Thyroid gland (tissue), 4 donors: ENCODE measurements around the gene IFT81. TPM values are rescaled to one million over a fixed set of nuclear protein-coding genes. Genes with fewer than 3 reads are reported as not detected.

Experiments
- DNase-seq, 2 donors: peaks; one replicate each; pipeline ENCODE4 v3.0.0-alpha.2; 2019
- H3K27ac ChIP-seq, 3 donors: fragments of 200-600 bp; sonication (generic); 1 replicate in 2 of 3; 2 replicates in 1 of 3; pipeline ENCODE4 v1.5.1; 2016 to 2019; ENCODE audit warnings: mild to moderate bottlenecking in 1 of 3, moderate library complexity in 1 of 3
- H3K27me3 ChIP-seq: fragments of 200-600 bp; sonication (generic); one replicate; pipeline ENCODE4 v1.5.1; 2019
- H3K36me3 ChIP-seq, 2 donors: fragments of 200-600 bp; sonication (generic); one replicate each; pipeline ENCODE4 v1.5.1; 2016 to 2019
- H3K4me1 ChIP-seq, 2 donors: fragments of 200-600 bp; sonication (generic); one replicate each; pipeline ENCODE4 v1.5.1; 2017 to 2019
- H3K4me3 ChIP-seq, 3 donors: fragments of 200-600 bp; sonication (generic); replicated peaks in 1 of 3; 1 replicate in 2 of 3; 2 replicates in 1 of 3; pipeline ENCODE4 v1.5.1; 2016; ENCODE audit warnings: mild to moderate bottlenecking in 1 of 3
- H3K9me3 ChIP-seq: fragments of 200-600 bp; sonication (generic); one replicate; pipeline ENCODE4 v1.5.1; 2017
- POLR2A ChIP-seq, 2 donors: fragments of 450-650 bp; IDR thresholded peaks; one replicate each; pipeline ENCODE4 v1.6.1; 2017; ENCODE audit warnings: antibody characterized with exemption in 2 of 2, mild to moderate bottlenecking in 2 of 2, moderate library complexity in 1 of 2
- WGBS, 2 donors: methylation state at CpG; one replicate each; pipeline ENCODE4 v1.1.5; 2017; 5-methylcytosine and 5-hydroxymethylcytosine counted together
- intact Hi-C: fragments of 100-400 bp; cut with DNase I; formaldehyde crosslinking; loops from one replicate; pipeline ENCODE4 v1.15.1; 2023
- total RNA-seq, 4 donors: library from RNA; depleted of rRNA; stranded (reverse); fragments of >200 nt; gene quantifications; one replicate each; pipeline ENCODE4 v1.2.3, GENCODE V29; 2016
- TF ChIP-seq, protein P1 (sequence below), 6 experiments: fragments of 200-600 bp in 3 of 6; fragments of 450-650 bp in 3 of 6; sonication (generic) in 3 of 6; IDR thresholded peaks; one replicate each; pipeline ENCODE4 v1.5.1; 2016 to 2019; ENCODE audit warnings: antibody characterized with exemption in 6 of 6, mild to moderate bottlenecking in 2 of 6, inconsistent platforms in 1 of 6, moderate library complexity in 1 of 6

IFT81 gene
- total RNA-seq, 4 donors from 2014 or later, result 21.6 to 36.0 (median 29.5) TPM

DNA sequence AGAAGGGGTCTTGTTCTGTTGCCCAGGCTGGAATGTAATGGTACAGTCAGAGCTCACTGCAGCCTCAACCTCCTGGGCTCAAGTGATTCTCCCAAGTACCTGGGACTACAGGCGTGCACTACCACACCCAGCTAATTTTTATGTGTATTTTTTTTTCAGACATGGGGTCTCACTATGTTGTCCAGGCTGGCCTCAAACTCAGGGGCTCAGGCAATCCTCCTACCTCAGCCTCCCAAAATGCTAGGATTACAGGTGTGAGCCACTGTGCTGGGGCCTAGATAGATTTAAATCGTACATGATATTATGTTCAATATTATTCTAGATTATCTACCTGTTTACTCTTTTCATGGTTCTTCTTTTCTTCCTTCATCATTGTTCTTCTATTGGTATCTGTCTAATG lies 61.5 kb downstream of the IFT81 start:
- Histone ChIP-seq H3K27ac (no peak overlapping the region), H3K4me3 (no peak overlapping the region), H3K36me3 (peaks cover 0 to 11% of the 10 kb centered on the region in 2 donors), H3K27me3 (no peaks in the 10 kb centered on the region), H3K4me1 (no peaks in the 10 kb centered on the region), H3K9me3 (no peaks in the 10 kb centered on the region)
- intact Hi-C loops, result no loop called here
- no peak for DNase-seq
- 95 to 98% methylated on average over 2 of the region's 2 CpGs for WGBS, 2 donors
- TF ChIP-seq, protein P1, sequence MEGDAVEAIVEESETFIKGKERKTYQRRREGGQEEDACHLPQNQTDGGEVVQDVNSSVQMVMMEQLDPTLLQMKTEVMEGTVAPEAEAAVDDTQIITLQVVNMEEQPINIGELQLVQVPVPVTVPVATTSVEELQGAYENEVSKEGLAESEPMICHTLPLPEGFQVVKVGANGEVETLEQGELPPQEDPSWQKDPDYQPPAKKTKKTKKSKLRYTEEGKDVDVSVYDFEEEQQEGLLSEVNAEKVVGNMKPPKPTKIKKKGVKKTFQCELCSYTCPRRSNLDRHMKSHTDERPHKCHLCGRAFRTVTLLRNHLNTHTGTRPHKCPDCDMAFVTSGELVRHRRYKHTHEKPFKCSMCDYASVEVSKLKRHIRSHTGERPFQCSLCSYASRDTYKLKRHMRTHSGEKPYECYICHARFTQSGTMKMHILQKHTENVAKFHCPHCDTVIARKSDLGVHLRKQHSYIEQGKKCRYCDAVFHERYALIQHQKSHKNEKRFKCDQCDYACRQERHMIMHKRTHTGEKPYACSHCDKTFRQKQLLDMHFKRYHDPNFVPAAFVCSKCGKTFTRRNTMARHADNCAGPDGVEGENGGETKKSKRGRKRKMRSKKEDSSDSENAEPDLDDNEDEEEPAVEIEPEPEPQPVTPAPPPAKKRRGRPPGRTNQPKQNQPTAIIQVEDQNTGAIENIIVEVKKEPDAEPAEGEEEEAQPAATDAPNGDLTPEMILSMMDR (IDR thresholded peaks at IDR 0.05), result no peak
- TF ChIP-seq POLR2A (IDR thresholded peaks at IDR 0.05), result no peak

DNA sequence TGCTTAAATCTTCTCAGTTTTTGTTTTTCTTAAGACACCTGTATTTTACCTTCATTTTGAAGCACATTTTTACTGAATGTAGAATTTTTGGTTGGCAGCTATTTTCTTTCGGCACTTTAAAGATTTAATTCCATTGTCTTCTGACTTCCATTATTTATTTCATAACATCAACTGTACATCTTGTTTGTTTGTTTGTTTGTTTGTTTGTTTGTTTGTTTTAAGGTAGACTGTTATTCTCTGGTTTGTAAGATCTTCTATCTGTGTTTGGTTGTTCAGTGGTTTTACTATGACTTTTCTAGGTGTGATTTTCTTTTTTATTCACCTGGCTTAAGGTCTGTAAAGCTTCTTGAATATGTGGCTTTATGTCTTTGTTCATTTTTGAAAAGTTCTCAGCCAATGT lies 61.9 kb downstream of the IFT81 start:
- no peak for TF ChIP-seq POLR2A (IDR thresholded peaks at IDR 0.05)
- TF ChIP-seq, protein P1 (IDR thresholded peaks at IDR 0.05), result no peak
- Histone ChIP-seq H3K4me3 (no peak overlapping the region), H3K9me3 (no peaks in the 10 kb centered on the region), H3K27me3 (no peaks in the 10 kb centered on the region), H3K27ac (no peak overlapping the region), H3K36me3 (peaks cover 2 to 11% of the 10 kb centered on the region in 2 donors), H3K4me1 (no peaks in the 10 kb centered on the region)
- no peak for DNase-seq
- WGBS, 2 donors, result 100% methylated on average over 1 of the region's 1 CpG
- intact Hi-C loops, result no loop called here

DNA sequence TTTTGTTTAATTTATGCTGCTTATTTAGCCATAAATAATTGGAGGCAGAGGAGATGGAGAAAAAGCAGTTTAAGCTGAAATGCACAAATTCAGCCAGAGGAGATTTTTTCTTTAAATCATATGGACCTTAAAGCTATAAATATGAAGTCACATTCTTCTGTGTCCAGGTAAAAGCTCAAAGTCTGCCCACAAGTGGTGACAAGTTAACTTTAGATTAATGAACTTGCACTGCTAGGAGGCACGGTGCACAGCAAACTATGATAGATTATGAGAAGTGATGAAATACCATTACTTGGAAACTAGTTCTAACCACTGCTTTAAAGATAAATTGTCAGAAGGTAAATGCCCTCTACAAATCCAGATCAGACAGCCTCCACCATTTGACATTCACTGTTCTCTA lies 69.0 kb downstream of the IFT81 start:
- peaks cover 0 to 7% of the 10 kb centered on the region in 2 donors for H3K4me1 ChIP-seq
- no peak overlapping the region for H3K4me3 ChIP-seq
- no peak for DNase-seq
- no peak overlapping the region for H3K27ac ChIP-seq
- no peaks in the 10 kb centered on the region for H3K27me3 ChIP-seq
- no peak for TF ChIP-seq POLR2A (IDR thresholded peaks at IDR 0.05)
- TF ChIP-seq, protein P1 (IDR thresholded peaks at IDR 0.05), result no peak
- intact Hi-C loops, result no loop called here
- H3K36me3 ChIP-seq, result peaks cover 0 to 7% of the 10 kb centered on the region in 2 donors
- WGBS, 2 donors, result 88 to 97% methylated on average over 1 of the region's 1 CpG
- no peaks in the 10 kb centered on the region for H3K9me3 ChIP-seq

DNA sequence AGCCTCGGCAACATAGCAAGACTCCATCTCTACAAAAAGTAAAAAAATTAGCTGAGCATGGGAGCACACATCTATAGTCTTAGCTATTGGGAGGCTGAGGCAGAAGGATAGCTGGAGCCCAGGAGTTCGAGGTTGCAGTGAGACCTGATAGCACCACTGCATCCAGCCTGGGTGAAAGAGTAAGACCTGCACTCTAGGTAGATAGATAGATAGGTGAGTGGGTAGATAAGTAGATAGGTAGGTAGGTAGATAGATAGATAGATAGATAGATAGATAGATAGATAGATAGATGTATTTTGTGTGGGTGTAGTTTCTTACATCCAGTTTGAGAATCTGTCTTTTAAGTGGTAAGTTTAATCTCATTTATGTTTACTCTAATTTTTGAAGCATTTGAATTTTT lies 72.8 kb downstream of the IFT81 start:
- Histone ChIP-seq H3K4me3 (no peak overlapping the region), H3K36me3 (peaks cover 0 to 4% of the 10 kb centered on the region in 2 donors), H3K4me1 (peaks cover 0 to 7% of the 10 kb centered on the region in 2 donors), H3K27ac (no peak overlapping the region), H3K27me3 (no peaks in the 10 kb centered on the region), H3K9me3 (no peaks in the 10 kb centered on the region)
- no peak for DNase-seq
- TF ChIP-seq, protein P1 (IDR thresholded peaks at IDR 0.05), result no peak
- TF ChIP-seq POLR2A (IDR thresholded peaks at IDR 0.05), result no peak
- 91 to 92% methylated on average over 2 of the region's 2 CpGs for WGBS, 2 donors
- intact Hi-C loops, result no loop called here

DNA sequence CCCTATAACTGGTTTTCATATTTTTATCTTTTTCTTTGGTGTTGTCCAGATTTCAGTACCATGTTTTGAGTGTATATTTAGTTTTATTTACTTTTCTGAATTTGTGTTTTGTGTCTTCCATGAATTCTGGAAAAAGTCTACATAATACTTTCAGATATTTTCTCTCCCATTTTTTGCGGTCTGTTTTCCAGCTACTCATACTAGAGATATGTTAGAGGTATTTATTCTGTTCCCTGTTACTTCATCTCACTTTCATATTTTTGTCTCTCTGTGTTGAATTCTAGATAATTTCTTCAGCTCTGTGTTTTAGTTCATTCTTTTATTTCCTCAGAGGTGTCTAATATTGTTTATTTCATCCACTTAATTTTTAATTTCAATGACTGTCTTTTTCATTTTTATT lies 74.2 kb downstream of the IFT81 start:
- H3K27me3 ChIP-seq, result no peaks in the 10 kb centered on the region
- peaks cover 0 to 7% of the 10 kb centered on the region in 2 donors for H3K4me1 ChIP-seq
- H3K27ac ChIP-seq, result no peak overlapping the region
- WGBS, 2 donors, result 98% methylated on average over 1 of the region's 1 CpG
- TF ChIP-seq, protein P1 (IDR thresholded peaks at IDR 0.05), result no peak
- no peak for TF ChIP-seq POLR2A (IDR thresholded peaks at IDR 0.05)
- no peaks in the 10 kb centered on the region for H3K36me3 ChIP-seq
- no peaks in the 10 kb centered on the region for H3K9me3 ChIP-seq
- no peak overlapping the region for H3K4me3 ChIP-seq
- no peak for DNase-seq
- intact Hi-C loops, result no loop called here
